ENCODE results near the gene TENT4A.

- no peak for TF ChIP-seq CTCF (IDR thresholded peaks at IDR 0.05 in 4 of 5, conservative IDR thresholded peaks at IDR 0.05 in 1 of 5)
- no peak for TF ChIP-seq POLR2A (IDR thresholded peaks at IDR 0.05)
These were observed 16.4 kb downstream of the TENT4A start for GRCh38 chr5:6729386-6730310.
